Aorta (tissue), 5 donors: ENCODE measurements around the gene ANGEL1. TPM values are rescaled to one million over a fixed set of nuclear protein-coding genes. Genes with fewer than 3 reads are reported as not detected.

Source experiments
- ATAC-seq: fragments of 200-7000 bp; cut with Tn5 transposase; one replicate; pipeline ENCODE4 v1.9.1; 2022; ENCODE audit warnings: moderate library complexity; ENCODE audit not compliant: low FRiP score
- DNase-seq, 2 donors: peaks; one replicate each; pipeline ENCODE4 v3.0.0-alpha.2; 2020
- H3K27ac ChIP-seq, 2 donors: one replicate each; pipeline ENCODE4 v1.5.1; 2013; ENCODE audit warnings: low read length in 2 of 2, mild to moderate bottlenecking in 2 of 2, moderate library complexity in 2 of 2, control low read depth in 1 of 2, inconsistent platforms in 1 of 2, low read depth in 1 of 2
- H3K27me3 ChIP-seq, 2 donors: one replicate each; pipeline ENCODE4 v1.6.1; 2013; ENCODE audit warnings: control low read depth in 1 of 2, low read length in 1 of 2, mild to moderate bottlenecking in 1 of 2, moderate library complexity in 1 of 2; ENCODE audit not compliant: insufficient read depth in 2 of 2, control insufficient read depth in 1 of 2
- H3K36me3 ChIP-seq, 2 donors: one replicate each; pipeline ENCODE4 v1.6.1; 2013; ENCODE audit warnings: control low read depth in 1 of 2, low read length in 1 of 2, mild to moderate bottlenecking in 1 of 2; ENCODE audit not compliant: insufficient read depth in 2 of 2, control insufficient read depth in 1 of 2
- H3K4me1 ChIP-seq, 2 donors: one replicate each; pipeline ENCODE4 v1.6.1; 2013; ENCODE audit warnings: low read length in 2 of 2, control low read depth in 1 of 2, mild to moderate bottlenecking in 1 of 2, moderate library complexity in 1 of 2; ENCODE audit not compliant: insufficient read depth in 2 of 2, control insufficient read depth in 1 of 2
- H3K4me3 ChIP-seq, 2 donors: one replicate each; pipeline ENCODE4 v1.5.1; 2013; ENCODE audit warnings: low read length in 2 of 2, control low read depth in 1 of 2, mild to moderate bottlenecking in 1 of 2
- H3K9me3 ChIP-seq: one replicate; pipeline ENCODE4 v1.6.1; 2013; ENCODE audit warnings: mild to moderate bottlenecking, low read length; ENCODE audit not compliant: control insufficient read depth
- WGBS, 2 donors: extraction: QIAGEN DNeasy Blood & Tissue Kit; methylation state at CpG; one replicate each; pipeline ENCODE4 v1.1.7; 2013; 5-methylcytosine and 5-hydroxymethylcytosine counted together
- intact Hi-C, 2 donors: fragments of 100-400 bp; cut with DNase I; formaldehyde crosslinking; loops; one replicate each; pipeline versions ENCODE4 v1.14.2 to v1.15.0; 2022
- polyA plus RNA-seq, 2 donors: library from polyadenylated mRNA; stranded (reverse); fragments of 200-250 nt; gene quantifications; one replicate each; pipeline ENCODE4 v1.2.3, GENCODE V29; 2013
- total RNA-seq, 2 donors: library from RNA; stranded (reverse); fragmentation: NEBNext Ultra II Directional; extraction: Animal tissue kit (Norgen Biotek cat#: 25700); gene quantifications; one replicate each; pipeline ENCODE4 v1.2.1, GENCODE V29; 2021
- donor health status: healthy with polysubstance abuse.
- donor health status: Bipolar disorder and iron deficiency.
- donor health status: DM: no; HTN: no; CAD: no.
- donor health status: DM: no; HTN: no; CAD: no.
- donor health status: DM: yes; HTN: yes; CAD: no.

Gene ANGEL1
- total and polyA plus RNA-seq, 4 donors: 1.1 to 32.2 (median 13.4) TPM

DNA sequence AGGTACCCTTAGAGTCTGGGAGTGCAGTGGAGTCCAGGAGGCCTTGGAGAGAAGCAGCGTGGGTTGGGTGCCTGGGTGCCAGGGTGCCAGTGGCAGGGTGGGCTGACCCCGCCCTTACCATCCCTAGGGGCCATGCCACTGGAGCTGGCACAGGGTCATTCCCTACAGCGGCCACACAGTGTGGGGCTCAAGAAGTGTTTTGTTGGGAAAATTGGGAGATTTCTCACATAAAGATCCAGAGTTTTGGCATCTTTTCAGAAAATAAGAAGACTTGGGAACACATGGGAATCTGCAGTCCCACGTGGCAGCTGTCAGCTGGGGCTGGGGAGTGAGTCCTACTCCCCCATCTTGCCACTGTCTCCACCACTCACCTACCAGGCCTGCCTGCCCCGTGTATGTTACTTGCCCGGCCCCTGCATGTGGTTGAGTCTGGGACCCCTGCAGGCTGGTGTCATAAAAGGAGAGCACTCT, 47.2 kb downstream of the ANGEL1 start:
- Histone ChIP-seq H3K4me1 (peaks cover 0 to 4% of the 10 kb centered on the region in 2 donors), H3K27me3 (no peaks in the 10 kb centered on the region), H3K27ac (no peak overlapping the region), H3K36me3 (no peaks in the 10 kb centered on the region), H3K9me3 (no peaks in the 10 kb centered on the region), H3K4me3 (no peak overlapping the region)
- 69 to 70% methylated on average over 6 of the region's 6 CpGs for WGBS, 2 donors
- intact Hi-C loops: no loop called here
- ATAC-seq: no peak
- DNase-seq: peak in 1 of 2 donors; percentile 58

- Histone ChIP-seq H3K27ac (no peak overlapping the region), H3K36me3 (no peaks in the 10 kb centered on the region), H3K4me3 (peak overlapping the region in 1 of 2 donors; percentile 54), H3K9me3 (no peaks in the 10 kb centered on the region), H3K27me3 (no peaks in the 10 kb centered on the region), H3K4me1 (no peaks in the 10 kb centered on the region)
- 34 to 36% methylated on average over 14 of the region's 14 CpGs for WGBS, 2 donors
- ATAC-seq (no peak), DNase-seq (peak in 1 of 2 donors; percentile 31)
- intact Hi-C loops: no loop called here
Observed at GRCh38 chr14:76763096-76764041, 49.3 kb downstream of the ANGEL1 start.

DNA sequence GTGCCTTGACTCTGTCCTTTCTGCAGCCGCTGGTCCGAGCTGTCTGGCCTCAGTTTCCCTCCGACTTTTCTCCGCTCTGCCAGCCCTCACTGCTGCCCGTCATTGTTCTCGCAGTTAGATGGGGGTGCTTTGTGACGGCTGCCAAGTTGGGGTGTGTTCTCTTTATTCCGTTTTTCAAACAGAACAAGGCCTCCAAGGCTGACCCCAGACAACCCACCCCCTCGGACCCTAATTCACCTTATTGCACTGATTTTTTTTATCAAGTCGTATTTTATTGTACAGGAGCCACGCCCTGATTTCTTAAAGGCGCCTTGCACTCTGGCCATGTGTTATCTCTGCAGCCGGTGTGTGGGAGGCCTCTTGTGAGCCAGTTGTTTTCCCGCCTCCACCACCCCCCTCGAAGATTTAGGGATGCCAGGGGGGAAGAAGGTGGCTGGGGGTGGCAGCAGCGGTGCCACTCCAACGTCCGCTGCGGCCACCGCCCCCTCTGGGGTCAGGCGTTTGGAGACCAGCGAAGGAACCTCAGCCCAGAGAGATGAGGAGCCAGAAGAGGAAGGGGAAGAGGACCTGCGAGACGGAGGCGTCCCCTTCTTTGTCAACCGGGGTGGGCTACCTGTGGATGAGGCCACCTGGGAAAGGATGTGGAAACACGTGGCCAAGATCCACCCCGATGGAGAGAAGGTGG, 50.1 kb downstream of the ANGEL1 start:
- WGBS, 2 donors: 7 to 11% methylated on average over 28 of the region's 28 CpGs
- Histone ChIP-seq H3K9me3 (no peaks in the 10 kb centered on the region), H3K27me3 (no peaks in the 10 kb centered on the region), H3K27ac (no peak overlapping the region), H3K4me1 (no peaks in the 10 kb centered on the region), H3K4me3 (peak overlapping the region; percentile 54 to 79), H3K36me3 (no peaks in the 10 kb centered on the region)
- intact Hi-C loops: no loop called here
- peak in 1 of 2 donors; percentile 64 for DNase-seq
- ATAC-seq: no peak

DNA sequence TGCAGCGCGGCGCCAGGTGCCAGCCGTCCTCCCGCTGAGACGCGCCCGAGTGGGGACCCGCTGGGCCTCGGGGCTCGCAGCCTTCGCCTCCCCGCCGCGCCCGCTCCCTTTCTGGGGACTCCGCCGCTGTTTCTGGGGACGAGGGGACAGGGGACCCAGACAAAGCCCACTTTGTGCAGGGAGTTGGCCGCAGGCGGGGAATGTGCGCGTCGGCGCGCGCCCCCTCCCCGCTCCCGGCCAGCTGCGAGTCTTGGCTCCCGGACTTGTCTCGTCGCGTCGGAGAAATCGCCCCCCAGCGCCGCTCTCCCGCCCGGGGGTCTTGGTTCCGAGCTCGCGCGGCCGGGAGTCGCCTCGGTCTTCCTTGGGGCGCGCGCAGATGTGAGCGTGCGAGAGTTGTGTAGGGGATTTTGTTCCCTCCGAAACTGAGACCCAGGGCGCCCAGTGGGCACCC, 50.7 kb downstream of the ANGEL1 start:
- peak overlapping the region in 1 of 2 donors; percentile 38 for H3K27ac ChIP-seq
- WGBS, 2 donors: 0 to 1% methylated on average over 29 to 54 of the region's 54 CpGs

DNA sequence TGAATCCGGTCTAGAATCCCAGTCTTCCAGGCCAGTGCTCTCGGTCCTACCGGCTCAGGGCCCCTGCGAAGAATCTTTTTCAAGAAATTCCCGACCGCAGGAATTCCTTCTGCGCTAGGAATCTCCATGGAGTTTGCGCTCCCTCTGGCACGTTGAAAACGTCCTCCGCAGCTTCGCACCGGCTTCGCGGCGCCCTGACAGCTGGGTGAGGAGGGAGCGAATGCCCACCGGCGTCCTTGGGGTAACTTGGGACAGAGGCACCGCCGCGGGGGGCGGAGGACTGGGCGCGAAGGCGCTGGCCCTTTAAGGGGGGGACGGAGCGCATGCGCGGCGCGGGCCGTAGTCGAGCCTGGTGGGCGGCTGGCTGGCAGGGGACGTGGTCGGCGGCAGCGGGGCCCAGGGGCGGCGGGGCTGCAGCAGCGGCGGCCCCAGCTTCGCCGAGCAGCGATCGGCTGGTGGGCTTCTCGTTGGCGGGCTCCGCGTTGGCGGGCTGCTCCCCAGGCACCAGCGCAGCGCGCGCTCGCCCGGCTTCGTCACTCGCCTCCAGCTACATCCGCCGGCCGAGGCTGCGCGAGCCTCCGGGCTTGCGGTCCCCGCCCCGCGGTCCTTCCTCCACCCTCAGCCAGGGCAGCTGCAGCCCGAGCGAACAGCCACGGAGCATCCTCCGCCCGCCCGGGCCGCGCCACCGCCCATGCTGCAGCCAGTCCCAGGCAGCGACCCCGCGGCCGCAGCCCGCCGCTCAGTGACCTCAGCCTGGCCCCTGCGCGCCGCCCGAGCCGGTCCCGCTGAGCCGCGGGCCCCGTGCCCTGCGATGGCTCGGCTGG, 51.3 kb downstream of the ANGEL1 start, which contains the start of gene VASH1:
Gene VASH1 (plus strand): TSS at position 333 of the 824 bp plus-strand sequence. CDS start 1,354 bp downstream, outside the sequence.
- intact Hi-C loops: no loop called here
- WGBS, 2 donors: 0% methylated on average over 64 to 96 of the region's 96 CpGs

More for the DNA sequence above, 50.7 kb downstream of the ANGEL1 start:
- Histone ChIP-seq H3K4me1 (no peaks in the 10 kb centered on the region), H3K4me3 (peak overlapping the region; percentile 54 to 79), H3K9me3 (no peaks in the 10 kb centered on the region), H3K36me3 (no peaks in the 10 kb centered on the region), H3K27me3 (no peaks in the 10 kb centered on the region)
- peak; percentile 52 to 76 for DNase-seq
- ATAC-seq: peak; percentile 2
- intact Hi-C loops: no loop called here

DNA sequence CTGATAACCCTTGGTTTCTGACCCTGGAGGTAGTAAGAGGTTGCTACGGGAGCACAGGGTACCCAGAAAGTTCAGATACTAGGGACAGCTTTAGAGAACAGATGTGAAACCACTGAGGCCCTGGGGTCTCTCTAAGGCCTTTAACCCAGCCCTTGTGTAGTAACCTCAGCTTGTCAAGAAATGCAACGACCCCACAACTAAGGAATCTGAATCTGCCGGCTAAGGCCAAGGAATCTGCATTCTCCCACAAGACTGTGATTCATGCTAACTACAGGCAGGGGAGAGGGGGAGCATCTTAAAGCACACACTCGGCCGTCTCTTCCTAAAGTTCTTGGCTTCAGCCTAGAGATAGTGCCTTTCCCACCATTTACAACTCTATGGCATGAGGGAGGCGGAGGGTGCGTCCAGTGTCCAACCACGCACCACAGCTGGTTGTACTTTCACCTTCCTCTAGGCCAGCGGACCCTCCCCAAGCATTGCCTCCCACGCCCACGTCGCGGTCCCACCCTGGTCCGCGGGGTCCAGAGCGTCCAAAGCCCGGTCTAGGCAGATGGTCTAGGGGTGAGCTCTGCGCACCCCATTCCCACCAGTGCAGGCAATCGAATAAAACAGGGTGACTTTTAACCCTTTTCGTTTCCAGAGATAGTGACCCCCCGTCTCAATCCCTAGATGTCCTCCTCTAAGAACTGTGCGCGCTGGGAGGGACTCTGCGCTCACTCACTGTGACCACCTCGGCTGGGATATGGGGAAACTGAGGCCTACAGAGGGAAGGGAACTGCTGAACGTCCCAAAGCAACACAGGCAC, 52.1 kb downstream of the ANGEL1 start:
- Histone ChIP-seq H3K36me3 (no peaks in the 10 kb centered on the region), H3K4me1 (no peaks in the 10 kb centered on the region), H3K4me3 (no peak overlapping the region), H3K9me3 (no peaks in the 10 kb centered on the region), H3K27me3 (no peaks in the 10 kb centered on the region), H3K27ac (no peak overlapping the region)
- intact Hi-C loops: no loop called here
- no peak for ATAC-seq
- 48 to 53% methylated on average over 26 of the region's 26 CpGs for WGBS, 2 donors
- DNase-seq: peak in 1 of 2 donors; percentile 57

More for the DNA sequence above, 51.3 kb downstream of the ANGEL1 start, which contains the start of gene VASH1:
- H3K4me3 ChIP-seq: peak within 1 kb of the TSS; percentile 54 to 79
- no peaks in the 10 kb centered on the region for H3K27me3 ChIP-seq
- peak; percentile 86 for ATAC-seq
- DNase-seq: peak; percentile 83 to 92
- H3K9me3 ChIP-seq: no peaks in the 10 kb centered on the region
- H3K27ac ChIP-seq: peak within 1 kb of the TSS in 1 of 2 donors; percentile 38
- no peaks in the 10 kb centered on the region for H3K4me1 ChIP-seq
- H3K36me3 ChIP-seq: no peaks in the 10 kb centered on the region

DNA sequence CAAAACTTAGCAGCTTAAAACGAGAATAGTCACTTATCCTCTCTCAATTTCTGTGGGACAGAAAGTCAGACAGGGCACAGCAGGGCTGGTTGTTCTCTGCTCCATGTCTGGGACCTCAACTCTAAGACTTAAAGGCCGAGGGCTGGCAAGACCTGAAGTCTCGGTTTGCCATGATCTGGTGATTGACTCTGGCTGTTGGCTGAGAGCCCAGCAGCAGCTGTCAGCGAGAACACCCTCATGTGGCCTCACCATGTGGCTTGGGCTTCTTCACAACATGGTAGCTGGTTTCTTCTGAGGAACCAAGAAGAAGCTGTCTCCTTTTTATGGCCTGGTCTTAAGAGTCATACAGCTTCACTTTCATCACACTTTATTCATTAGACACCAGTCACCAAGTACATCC, 53.1 kb downstream of the ANGEL1 start:
- Histone ChIP-seq H3K4me1 (no peaks in the 10 kb centered on the region), H3K36me3 (no peaks in the 10 kb centered on the region), H3K27me3 (no peaks in the 10 kb centered on the region), H3K27ac (no peak overlapping the region), H3K9me3 (no peaks in the 10 kb centered on the region), H3K4me3 (no peak overlapping the region)
- WGBS, 2 donors: 88 to 90% methylated on average over 4 of the region's 4 CpGs
- intact Hi-C loops: no loop called here
- ATAC-seq (no peak), DNase-seq (no peak)
